ENCODE results near the gene RFC3.

DNA sequence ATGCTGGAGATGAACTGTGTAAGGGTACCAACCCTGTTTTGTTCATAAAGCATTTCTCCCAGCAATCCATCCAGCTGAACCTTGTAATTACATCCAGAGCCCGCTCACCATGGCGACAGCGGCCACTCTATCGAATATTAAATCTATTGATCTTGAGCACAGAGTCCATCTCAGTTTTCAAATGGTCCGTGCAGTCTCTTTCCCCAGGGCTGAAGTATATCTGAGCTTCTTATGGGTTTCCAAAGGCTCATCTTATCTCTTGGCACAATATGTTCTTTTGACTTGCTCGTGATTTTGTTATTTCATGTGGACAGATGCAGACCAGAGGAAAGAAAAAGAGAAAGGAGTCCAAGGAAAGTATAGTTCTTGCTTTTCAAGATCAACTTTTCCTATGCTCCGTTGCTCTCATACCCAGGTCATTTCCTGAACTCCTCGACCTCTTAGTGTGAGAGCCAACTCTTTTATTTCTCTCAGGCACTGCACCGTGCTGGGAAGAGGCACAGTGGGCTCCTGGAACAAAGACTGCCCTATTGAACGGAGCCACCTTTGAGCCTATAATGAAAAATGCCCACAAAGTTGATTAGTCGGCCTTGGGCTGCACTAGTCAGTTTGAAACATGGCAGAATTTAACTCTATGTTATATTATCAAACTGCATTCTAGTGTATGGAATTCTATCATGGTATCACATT, 66.7 kb downstream of the RFC3 start:
- TF ChIP-seq, protein P1, sequence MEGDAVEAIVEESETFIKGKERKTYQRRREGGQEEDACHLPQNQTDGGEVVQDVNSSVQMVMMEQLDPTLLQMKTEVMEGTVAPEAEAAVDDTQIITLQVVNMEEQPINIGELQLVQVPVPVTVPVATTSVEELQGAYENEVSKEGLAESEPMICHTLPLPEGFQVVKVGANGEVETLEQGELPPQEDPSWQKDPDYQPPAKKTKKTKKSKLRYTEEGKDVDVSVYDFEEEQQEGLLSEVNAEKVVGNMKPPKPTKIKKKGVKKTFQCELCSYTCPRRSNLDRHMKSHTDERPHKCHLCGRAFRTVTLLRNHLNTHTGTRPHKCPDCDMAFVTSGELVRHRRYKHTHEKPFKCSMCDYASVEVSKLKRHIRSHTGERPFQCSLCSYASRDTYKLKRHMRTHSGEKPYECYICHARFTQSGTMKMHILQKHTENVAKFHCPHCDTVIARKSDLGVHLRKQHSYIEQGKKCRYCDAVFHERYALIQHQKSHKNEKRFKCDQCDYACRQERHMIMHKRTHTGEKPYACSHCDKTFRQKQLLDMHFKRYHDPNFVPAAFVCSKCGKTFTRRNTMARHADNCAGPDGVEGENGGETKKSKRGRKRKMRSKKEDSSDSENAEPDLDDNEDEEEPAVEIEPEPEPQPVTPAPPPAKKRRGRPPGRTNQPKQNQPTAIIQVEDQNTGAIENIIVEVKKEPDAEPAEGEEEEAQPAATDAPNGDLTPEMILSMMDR (IDR thresholded peaks at IDR 0.05; ENCODE audit: poor library complexity) = no peak
- TF ChIP-seq EZH2 (IDR thresholded peaks at IDR 0.05; ENCODE audit: borderline replicate concordance) (no peak), EZH2phosphoT487 (IDR thresholded peaks at IDR 0.05; ENCODE audit: low read depth, severe bottlenecking, unreplicated experiment) (no peak)
